ENCODE measurements around the gene WDR45B.
A peak's percentile ranks its signal among the peaks of the same experiment; 100 is the strongest.
"Not testable (repeated sequence)": the region's sequence is repeated elsewhere in the genome, so short reads cannot be mapped to it uniquely, and the experiment has no call there.

WDR45B gene

DNA sequence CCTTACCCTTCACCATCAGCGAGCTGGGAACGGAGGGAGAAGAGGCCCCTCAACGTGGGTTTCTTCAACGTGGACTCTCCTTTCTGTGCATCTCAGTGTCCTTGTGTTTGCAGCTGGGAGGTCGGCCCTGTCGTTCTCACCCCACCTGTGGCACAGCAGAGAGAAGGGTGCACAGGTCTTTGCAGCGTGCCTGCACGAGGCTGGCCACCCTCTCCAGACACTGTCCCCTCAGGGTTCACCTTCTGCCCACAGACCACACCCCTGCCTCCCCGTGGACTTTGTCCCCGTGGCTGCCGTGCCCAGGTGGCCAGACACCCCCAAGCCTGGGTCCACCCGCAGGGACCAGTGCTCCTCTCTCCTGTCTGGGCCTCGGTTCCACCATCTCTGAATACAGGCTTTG, 7.3 kb upstream of the WDR45B start:
- no peak for DNase-seq

DNA sequence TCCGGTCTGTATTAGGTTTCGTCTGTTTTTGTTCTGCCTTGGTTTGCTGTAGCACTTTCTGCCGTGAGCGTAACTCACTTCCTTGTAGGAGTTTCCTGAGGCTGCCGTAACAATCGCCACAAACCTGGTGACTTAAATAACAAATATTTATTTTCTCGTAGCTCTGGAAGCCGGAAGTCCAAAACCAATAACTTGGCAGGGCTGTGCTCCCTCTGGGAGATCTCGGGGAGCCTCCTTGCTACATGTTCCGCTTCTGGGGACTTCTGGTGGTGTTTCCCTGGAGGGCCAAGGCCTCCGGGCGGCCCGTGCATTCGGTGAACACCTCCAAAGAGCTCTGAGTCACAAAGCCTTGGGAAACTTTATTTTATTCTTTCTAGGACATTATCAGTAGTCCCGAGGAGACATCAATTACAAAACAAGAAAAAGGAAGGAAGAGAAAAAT, 6.8 kb upstream of the WDR45B start:
- DNase-seq = no peak

DNA sequence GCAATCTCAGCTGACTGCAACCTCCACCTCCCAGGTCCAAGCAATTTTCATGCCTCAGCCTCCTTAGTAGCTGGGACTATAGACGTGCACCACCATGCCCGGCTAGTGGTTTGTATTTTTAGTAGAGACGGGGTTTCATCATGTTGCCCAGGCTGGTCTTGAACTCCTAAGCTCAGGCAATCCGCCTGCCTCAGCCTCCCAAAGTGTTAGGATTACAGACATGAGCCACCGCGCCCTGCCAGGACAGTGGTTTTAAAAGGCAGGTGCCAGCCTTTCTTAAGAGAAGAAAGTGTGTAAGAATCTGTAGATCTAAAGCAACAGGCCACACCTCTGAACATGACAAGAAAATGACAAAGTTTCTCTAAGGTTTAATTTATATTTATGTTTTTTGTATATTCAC, 6.4 kb upstream of the WDR45B start:
- not testable (repeated sequence) for DNase-seq

DNA sequence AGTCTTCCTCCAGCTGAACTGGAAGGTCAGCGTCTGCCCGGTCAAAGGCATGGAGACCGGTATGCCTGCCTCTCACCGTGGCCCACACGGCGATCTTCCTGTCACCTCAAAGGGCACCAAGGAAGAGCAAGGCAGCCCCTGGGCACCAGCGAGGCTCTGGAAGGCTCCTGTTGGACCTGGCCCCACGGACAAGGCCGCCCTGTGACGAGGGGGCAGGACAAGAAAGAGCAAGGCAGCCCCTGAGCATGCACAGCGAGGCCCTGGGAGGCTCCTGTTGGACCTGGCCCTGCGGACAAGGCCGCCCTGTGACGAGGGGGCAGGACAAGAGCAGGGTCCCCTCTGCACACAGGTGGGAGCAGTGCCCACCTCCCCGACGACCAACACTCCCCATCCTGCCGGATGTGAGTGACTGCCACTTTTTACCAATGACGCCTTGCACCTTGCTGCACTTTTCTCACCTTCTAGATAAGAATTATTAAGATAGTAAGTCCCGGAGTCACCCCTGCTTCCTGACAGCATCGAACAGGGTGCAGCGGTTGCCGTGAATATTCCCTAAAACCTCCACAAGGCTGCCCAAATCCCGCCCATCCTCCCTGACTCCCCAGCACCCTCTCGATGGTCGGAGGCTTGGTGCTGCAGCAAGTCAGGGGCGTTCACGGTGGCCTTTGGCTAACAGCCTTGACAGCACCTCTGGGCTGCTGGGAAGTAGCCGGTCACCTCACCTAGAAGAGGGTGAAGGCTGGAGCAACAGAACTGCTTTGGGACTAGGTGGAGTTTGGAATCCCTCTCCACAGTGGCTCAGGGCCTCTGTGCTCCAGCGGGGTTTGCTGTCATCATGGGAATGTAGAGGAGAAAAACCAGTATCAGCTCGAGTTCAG, 5.6 kb upstream of the WDR45B start:
- no peak for DNase-seq

DNA sequence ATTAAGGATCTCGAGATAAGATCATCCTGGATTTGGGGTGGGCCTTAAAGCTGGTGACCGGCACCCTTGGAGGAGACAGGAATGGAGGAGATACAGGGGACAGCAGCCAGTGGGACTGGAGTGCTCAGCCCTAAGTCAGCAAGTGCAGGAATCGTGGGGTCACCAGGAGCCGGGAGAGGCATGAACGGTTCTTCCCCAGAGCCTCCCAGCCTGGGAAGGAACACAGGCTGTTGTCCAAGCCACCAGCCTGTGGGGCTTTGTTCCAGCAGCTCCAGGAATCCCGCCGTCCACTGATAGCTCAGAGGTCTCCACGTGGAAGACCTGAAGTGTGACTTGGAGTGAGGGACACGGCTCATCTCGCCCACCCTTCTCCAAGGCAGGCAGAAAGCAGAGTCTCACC, 2.5 kb upstream of the WDR45B start:
- DNase-seq = no peak

DNA sequence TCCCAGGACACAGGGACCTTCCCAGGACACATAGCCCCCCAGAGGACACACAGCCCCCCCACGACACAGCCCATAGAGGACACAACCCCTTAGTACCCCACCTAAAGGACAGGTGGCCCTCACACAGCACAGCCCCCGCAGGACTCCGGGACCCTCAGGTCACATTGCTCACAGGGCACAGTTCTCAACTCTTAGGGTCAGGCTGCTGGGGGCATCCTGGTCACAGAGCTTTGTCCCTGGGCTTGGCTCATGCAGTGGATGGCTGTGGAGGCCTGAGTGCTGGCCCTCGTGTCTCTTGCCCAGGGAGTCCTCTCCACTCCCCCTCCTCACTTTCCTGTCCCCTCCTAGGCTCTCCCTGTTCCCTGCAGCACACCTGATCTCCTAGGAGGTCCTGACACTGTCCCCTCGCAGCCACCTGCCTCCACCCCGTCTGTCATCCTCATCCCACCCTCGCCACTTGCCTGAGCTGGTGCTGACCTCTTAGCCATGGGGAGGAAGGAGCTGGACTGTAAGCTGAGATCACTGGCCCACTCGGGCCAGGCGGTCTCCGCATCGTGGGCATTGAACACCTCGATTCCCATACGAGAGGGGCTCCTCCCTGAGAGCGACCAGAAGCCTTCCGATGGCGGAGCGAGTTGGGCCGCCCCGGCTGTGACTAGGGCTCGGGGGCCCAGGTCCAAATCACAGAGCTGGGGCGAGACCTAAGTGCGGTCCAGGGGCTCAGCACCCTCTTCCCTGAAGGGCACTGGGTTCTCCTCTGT, 1.4 kb upstream of the WDR45B start:
- DNase-seq = no peak

DNA sequence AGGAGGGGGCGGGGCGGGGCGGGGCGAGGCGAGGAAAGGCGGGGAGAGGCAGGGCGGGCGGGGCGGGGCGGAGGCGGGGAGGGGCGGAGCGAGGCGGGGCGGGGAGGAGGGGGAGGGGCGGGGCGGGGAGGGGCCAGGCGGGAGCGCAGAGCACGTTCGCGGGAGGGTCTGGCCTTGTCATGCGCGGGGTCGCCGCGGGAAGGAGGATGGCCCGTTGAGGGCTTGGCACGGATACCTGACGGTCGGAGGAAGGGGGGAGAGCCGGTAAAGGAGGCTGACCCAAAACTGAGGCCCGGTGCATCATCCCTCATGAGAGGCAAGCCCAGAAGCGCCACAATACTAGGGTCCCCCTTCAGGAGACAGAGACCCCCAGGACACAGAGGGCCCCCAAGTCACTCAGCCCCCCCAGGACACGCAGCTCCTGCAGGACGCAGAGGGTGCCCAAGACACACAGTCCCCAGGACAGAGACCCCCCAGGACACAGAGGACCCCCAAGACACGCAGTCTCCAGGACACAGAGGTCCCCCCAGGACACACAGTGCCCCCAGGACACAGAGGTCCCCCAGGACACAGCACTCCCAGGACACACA, 593 bp upstream of the WDR45B start:
- DNase-seq = no peak

DNA sequence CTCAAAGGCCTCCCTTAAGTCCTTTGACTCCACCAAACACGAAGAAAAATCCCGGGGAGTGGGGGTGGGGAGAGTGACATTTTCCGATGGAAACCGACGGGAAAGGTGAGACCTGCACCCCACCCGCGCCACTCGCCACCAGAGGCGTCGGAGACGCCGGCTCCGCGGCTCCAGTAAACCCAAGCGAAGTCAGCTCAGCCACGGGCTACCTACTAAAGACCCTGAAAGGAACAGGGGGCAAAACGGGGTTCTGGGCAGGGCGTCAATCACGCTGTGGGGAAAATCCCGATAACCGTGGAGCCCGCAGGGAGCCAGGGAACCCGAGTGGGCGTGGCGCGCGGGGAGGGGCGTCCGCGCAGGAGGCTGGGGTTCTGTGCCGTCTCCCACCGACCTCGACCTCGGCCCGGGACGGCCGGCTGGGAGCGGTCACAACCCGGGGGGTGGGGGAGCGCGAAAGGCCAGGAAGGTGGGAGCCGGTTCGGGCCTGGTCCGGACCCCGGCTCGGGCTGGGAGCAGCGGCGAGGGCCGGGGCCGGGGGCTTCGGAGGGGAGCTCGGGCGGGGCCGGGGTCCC, 565 bp downstream of the WDR45B start:
- DNase-seq = peak; percentile 57

DNA sequence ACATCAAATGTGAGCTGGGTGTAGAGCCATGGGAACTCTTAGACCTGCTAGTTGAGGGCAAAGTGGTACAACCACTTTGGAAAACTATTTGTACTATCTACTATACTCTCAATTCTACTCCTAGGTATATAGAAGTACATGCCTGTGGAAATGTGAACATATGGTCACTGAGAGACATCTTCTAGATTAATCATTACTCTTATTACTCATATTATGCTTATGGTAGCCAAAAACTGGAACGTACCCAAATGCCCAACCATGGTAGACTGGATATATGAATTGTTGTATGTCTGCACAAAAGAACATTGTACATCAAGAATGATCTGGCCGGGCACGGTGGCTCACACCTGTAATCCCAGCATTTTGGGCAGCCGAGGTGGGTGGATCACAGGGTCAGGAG, 2.7 kb downstream of the WDR45B start:
- no peak for DNase-seq

DNA sequence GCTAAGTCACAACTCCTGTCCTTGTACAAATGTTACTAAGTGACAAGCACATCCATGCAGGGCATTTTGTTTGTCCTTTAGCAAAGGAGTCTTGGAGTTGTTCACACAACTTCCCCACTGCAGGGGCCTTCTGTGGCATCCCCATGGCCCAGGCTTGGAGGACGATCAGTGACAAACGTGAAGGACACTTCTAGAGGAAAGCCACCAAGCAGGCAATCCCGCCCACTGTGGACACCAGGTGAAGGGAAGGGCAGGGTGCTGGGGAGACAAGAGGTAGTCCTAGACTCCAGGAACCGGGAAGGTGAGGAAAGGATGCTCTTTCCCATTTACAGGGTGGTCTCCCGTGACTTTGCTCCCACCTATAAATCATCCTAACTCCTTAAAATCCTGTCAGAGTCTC, 4.1 kb downstream of the WDR45B start:
- DNase-seq = no peak

DNA sequence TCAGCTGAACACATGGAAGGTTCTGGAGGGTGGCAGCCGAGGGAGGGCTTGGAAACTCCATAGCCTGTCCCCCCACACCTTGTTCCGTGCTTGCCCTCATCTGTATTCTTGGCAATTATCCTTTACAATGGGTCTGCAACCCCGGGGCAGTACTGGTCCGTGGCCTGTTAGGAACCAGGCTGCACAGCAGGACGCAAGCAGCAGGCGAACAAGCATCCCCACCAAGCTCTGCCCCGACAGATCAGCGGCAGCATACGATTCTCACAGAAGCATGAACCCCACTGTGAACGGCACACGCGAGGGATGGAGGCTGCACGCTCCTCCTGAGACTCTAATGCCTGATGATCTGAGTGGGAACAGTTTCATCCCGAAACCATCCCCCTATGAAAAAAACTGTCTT, 6.2 kb downstream of the WDR45B start:
- DNase-seq = no peak

DNA sequence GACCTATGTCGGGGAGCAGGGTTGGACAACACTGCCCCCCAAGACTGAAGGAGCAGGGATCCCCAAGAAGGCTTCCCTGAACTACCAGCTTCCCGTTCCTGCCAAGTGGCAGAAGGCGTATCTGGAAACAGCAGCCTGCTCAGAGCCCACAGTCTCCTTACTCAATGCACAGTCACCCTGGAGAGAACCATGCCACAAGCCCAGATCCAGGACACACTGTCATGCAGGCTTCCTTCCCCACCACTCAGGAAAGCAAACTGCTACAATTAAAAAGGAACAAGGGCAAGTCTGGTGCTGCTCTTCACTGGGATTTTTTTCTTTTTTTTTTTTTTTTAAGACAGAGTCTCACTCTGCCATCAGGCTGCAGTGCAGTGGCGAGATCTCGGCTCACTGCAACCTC, 8.2 kb downstream of the WDR45B start:
- no peak for DNase-seq

DNA sequence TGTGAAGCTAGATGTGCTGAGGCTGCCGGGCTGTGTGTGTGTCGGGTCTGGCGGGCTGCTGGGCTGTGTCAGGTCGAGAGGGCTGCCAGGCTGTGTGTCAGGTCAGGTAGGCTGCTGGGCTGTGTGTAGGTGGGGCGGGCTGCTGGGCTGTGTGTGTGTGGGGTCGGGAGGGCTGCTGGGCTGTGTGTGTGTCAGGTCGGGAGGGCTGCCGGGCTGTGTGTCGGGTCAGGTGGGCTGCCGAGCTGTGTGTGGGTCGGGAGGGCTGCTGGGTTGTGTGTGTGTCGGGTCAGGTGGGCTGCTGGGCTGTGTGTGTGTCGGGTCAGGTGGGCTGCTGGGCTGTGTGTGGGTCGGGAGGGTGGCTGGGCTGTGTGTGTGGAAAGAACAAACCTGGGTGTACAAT, 8.6 kb downstream of the WDR45B start:
- DNase-seq = no peak

DNA sequence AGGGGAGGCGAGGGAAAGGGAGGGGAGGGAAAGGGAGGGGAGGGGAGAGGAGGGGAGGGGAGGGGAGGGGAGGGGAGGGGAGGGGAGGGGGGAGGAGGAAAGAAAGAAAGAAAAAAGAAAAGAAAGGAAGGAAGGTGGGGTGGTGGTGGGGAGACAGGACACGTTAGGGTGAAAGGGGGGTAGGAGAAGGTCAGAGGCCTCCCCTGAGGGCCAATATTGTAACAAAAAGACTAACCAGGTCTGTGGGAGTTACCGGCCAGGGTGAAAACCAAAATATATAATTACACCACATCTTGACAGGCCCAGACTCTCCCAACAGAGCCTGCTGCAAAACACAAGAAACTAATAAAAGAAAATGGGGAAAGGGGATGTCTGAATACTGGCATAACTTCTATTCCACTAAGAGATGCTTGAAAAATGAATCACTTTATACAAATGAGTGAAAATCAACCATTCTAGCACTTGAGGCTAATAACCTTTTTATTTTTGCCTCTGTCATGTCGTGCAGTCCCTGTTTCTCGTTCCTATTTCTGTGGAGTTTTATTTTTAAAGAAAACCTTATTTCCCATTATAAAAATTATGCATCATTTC, 10.0 kb downstream of the WDR45B start:
- DNase-seq = no peak

DNA sequence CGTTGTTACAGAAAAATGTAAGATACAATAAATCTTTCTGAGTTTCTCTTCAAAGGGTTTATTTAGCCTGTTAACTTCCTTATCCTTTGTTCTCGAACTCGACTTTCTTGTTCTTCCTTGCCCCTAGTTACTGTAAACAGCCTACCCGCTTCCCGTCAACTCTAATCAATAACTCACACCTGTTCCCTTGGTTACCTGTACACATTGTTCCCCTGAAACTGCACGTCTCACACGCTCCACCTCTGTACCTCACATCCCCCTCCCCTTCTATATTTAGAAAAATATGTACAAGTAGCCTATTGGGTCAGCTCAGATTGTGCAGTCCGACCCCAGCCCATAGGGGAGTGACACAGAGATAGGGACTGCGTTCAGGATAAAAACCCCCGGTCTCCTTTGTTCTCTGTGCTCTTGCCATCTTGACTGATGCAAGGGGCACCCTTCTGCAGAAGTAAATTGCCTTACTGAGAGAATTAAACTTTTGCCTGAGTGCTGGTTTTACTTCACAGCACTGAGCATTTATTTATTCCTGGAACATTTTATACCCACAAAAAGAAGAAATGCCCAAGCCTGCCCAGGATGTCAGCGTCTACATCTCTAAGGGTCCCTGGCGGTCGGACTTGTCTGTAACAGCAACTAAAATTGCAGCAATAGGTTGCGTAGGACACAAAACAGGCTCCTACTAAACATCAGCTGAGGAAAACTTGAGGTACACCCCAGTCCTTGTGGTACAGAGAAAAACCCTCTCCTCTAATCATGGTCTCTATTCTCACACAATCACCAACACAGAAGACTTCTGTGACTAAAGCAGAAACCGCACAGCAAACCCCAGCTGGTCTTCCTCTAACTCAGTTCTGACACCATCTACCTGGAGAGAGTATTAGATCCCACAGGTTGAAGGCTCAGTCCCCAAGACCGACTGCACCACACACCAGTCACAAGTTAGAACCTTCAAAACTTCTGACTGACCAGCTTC, 11.3 kb downstream of the WDR45B start:
- no peak for DNase-seq

DNA sequence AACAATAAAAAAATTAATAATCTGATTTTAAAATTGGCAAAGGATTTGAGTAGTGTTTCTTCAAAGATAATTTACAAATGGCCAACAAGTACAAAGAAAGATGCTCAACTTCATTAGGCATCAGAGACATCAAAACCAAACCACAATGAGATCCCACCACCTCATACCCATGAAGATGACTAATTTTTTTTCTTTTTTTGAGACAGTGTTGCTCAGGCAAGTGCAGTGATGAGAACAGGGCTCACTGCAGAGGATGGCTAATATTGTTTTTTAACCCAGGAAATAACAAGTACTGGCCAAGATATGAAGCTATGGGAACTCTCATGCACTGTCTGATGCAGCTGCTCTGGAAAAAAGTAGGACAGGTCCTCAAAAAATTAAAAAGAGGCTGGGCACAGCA, 14.9 kb downstream of the WDR45B start:
- no peak for DNase-seq

DNA sequence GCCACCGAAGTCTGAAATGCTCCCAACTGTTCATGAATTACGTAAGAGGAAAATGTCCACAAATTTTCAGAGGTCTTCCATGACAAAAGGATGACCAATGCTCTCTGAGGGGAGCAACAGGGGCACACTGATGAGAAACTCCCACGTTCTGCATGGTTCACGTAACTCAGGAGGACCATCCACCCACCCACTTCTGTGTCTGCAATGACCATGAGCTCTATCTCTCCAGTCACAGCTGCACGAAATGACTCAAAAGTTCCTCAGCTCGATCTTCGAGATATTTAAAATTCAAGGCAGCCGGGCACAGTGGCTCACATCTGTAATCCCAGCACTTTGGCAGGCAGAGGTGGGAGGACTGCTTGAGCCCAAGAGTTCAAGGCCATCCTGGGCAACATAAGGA, 15.8 kb downstream of the WDR45B start:
- DNase-seq = no peak

DNA sequence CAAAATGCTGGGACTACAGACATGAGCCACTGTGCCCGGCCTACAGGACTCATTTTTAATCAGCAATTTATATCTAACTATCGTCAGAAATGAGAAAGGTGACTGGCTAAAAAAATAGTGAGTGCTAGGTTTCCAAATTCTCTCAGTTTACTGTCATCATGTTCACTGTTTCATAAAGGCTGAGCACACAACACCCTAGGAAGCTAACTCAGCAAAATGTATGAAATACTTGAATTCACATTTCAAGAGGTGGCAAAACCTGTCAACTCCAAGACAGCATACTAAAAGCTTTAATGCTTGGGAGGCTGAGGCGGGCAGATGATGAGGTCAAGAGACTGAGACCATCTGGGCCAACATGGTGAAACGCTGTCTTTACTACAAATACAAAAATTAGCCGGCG, 16.7 kb downstream of the WDR45B start:
- DNase-seq = no peak

DNA sequence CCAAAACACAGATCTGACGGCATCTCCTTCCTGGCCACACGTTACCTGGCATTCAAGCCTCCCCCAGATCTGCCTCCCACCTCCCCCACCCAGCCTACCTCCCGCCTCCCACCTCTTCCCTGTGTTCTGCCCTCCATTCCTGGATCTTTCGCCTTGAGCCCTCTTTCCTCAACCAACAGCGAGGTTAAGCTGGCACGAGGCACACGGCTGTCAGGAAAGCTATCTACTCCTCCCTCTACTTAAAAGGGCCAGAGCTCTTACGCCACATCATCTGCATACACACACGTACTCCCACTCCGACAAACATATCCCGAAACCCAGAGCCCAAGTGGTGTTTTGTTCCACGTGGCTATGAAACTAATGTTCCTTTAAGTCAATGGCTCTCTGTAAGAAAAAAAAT, 18.0 kb downstream of the WDR45B start:
- no peak for DNase-seq

DNA sequence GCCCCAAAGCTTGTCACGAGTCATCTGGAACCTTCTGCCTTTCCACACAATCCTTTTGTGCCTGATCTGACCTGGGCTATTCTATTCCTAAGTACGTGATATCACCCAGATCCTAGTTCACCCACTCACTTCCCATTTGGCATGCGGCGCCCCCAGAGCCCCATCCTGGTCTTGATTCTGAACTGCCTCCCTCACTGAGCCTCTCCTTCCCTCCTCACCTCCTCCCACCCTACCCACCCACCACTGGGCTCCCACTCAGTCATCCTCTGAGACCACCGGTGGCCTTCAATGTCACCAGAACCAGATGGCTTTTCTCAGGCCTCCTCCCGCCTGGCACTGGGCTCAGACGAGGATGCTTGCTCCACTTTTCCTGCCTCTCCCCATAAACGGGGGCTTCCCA, 18.5 kb downstream of the WDR45B start:
- no peak for DNase-seq

DNA sequence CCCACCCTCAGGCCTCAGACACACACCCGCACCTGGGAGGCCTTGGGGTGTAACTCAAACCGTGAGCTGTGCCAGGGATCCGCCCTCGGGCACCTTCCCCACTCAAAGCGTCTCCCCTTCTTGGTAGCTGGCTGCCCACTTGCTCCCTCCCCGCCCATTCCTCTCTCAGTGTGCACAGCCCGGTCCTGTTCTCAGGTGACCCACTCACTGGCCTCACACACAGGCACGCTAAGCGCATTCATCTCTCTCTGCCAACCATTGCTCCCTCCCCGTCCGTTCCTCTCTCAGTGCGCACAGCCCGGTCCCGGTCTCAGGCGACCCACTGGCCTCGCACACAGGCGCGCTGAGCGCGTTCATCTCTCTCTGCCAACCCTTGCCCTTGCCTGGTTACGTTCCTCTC, 20.8 kb downstream of the WDR45B start:
- no peak for DNase-seq

DNA sequence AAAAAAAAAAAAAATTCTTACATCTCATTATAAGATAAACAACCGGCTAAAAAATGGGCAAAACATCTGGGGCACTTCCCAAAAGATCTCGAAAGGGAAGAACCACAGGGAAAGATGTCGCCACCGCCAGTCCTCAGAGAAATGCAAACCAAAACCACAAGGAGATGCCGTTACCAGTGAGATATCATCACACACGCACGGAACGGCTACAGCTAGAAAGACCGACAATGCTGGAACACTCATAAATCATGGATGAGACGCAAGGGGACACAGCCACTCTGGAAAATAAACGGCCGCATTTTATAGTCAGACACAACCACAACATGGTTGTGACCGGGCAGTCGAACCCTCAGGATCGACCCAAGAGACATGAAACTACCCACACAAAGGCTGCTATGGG, 24.5 kb downstream of the WDR45B start:
- DNase-seq = no peak
